IMR-90 (cell line): ENCODE measurements around the gene TECPR2. TPM values are rescaled to one million over a fixed set of nuclear protein-coding genes. Genes with fewer than 3 reads are reported as not detected.

ENCODE experiments used
- ATAC-seq: fragments of 200-7000 bp; cut with Tn5 transposase; 2 replicates; pipeline ENCODE4 v1.9.1; 2020; ENCODE audit warnings: low read depth, mild to moderate bottlenecking, moderate library complexity
- BruUV-seq: library from RNA; stranded (reverse); fragments of 400-500 nt; replicated peaks from 2 replicates; lab custom pipeline; 2021; lab: Mats Ljungman, UMichigan
- CTCF ChIA-PET: fragments of 300-600 bp; formaldehyde crosslinking; extraction: SDS; loops from one replicate; lab custom pipeline; 2021; ENCODE audit warnings: antibody characterized with exemption; lab: Yijun Ruan, JAX
- POLR2A ChIA-PET: fragments of 300-600 bp; sonication (Branson Sonifier 250); formaldehyde crosslinking; loops from one replicate; lab custom pipeline; 2022; ENCODE audit warnings: antibody characterized with exemption; ENCODE audit not compliant: unreplicated experiment; lab: Charles Lee
- DNase-seq: peaks from one replicate; pipeline ENCODE4 v3.0.0; 2013
- H2AFZ ChIP-seq: replicated peaks from 2 replicates; pipeline ENCODE3; 2013; ENCODE audit warnings: low read length, mild to moderate bottlenecking; ENCODE audit not compliant: poor library complexity
- H2AK5ac ChIP-seq: 2 replicates; pipeline ENCODE4 v1.6.1; 2013; ENCODE audit warnings: low read depth, low read length, inconsistent platforms
- H2AK9ac ChIP-seq: replicated peaks from 2 replicates; pipeline ENCODE3; 2013; ENCODE audit warnings: mild to moderate bottlenecking, low read depth, low read length, moderate library complexity; ENCODE audit not compliant: poor library complexity
- H2BK120ac ChIP-seq: 2 replicates; pipeline ENCODE4 v1.6.1; 2013; ENCODE audit warnings: low read depth, low read length, inconsistent platforms
- H2BK15ac ChIP-seq: 3 replicates; pipeline ENCODE4 v1.6.1; 2013; ENCODE audit warnings: low read depth, low read length, inconsistent platforms
- H2BK20ac ChIP-seq: 2 replicates; pipeline ENCODE4 v1.6.1; 2013; ENCODE audit warnings: low read depth, mild to moderate bottlenecking, inconsistent platforms, low read length, moderate library complexity
- H2BK5ac ChIP-seq: 2 replicates; pipeline ENCODE4 v1.6.1; 2013; ENCODE audit warnings: mild to moderate bottlenecking, low read depth, low read length, inconsistent platforms; ENCODE audit not compliant: poor library complexity, severe bottlenecking
- H3K14ac ChIP-seq: replicated peaks from 2 replicates; pipeline ENCODE4 v1.6.1; 2013; ENCODE audit warnings: low read depth, low read length, inconsistent platforms
- H3K18ac ChIP-seq: 2 replicates; pipeline ENCODE4 v1.6.1; 2013; ENCODE audit warnings: low read depth, low read length, control low read depth
- H3K23ac ChIP-seq: 2 replicates; pipeline ENCODE4 v1.6.1; 2013; ENCODE audit warnings: low read depth, low read length, inconsistent platforms
- H3K27ac ChIP-seq: 2 replicates; pipeline ENCODE4 v1.5.1; 2013; ENCODE audit warnings: mild to moderate bottlenecking, control low read depth, low read length; ENCODE audit not compliant: insufficient read depth
- H3K27me3 ChIP-seq: 2 replicates; pipeline ENCODE4 v1.6.1; 2013; ENCODE audit warnings: low read length; ENCODE audit not compliant: control insufficient read depth, insufficient read depth
- H3K36me3 ChIP-seq: 2 replicates; pipeline ENCODE4 v1.6.1; 2013; ENCODE audit warnings: low read length, mixed read lengths; ENCODE audit not compliant: control insufficient read depth, insufficient read depth
- H3K4ac ChIP-seq: 2 replicates; pipeline ENCODE4 v1.6.1; 2013; ENCODE audit warnings: low read depth, low read length, inconsistent platforms
- H3K4me1 ChIP-seq: 2 replicates; pipeline ENCODE4 v1.6.1; 2013; ENCODE audit warnings: low read length, mixed read lengths; ENCODE audit not compliant: control insufficient read depth, insufficient read depth
- H3K4me2 ChIP-seq: 2 replicates; pipeline ENCODE4 v1.6.1; 2013; ENCODE audit warnings: low read depth, mild to moderate bottlenecking, control low read depth, low read length, moderate library complexity
- H3K4me3 ChIP-seq: 2 replicates; pipeline ENCODE4 v1.5.1; 2013; ENCODE audit warnings: low read depth, mild to moderate bottlenecking, control low read depth, low read length, moderate library complexity; ENCODE audit not compliant: insufficient read depth
- H3K56ac ChIP-seq: 2 replicates; pipeline ENCODE4 v1.6.1; 2013; ENCODE audit warnings: low read length, inconsistent platforms; ENCODE audit not compliant: insufficient read depth; ENCODE audit errors: extremely low read depth
- H3K79me1 ChIP-seq, 2 experiments: 2 replicates each; pipeline ENCODE4 v1.6.1; 2013; ENCODE audit warnings: low read length in 2 of 2, inconsistent platforms in 1 of 2, low read depth in 1 of 2
- H3K9ac ChIP-seq: 2 replicates; pipeline ENCODE4 v1.6.1; 2013; ENCODE audit warnings: low read depth, low read length, control low read depth
- H3K9me1 ChIP-seq: 2 replicates; pipeline ENCODE4 v1.6.1; 2013; ENCODE audit warnings: low read length, inconsistent platforms; ENCODE audit not compliant: insufficient read depth
- H3K9me3 ChIP-seq: 2 replicates; pipeline ENCODE4 v1.6.1; 2013; ENCODE audit warnings: low read length; ENCODE audit not compliant: control insufficient read depth, insufficient read depth
- H4K20me1 ChIP-seq: 2 replicates; pipeline ENCODE4 v1.6.1; 2013; ENCODE audit warnings: low read length, inconsistent platforms; ENCODE audit not compliant: insufficient read depth
- H4K5ac ChIP-seq: 2 replicates; pipeline ENCODE4 v1.6.1; 2013; ENCODE audit warnings: mild to moderate bottlenecking, low read depth, low read length, control low read depth
- H4K8ac ChIP-seq, 2 experiments: 2 replicates each; pipeline ENCODE4 v1.6.1; 2013; ENCODE audit warnings: low read depth in 2 of 2, low read length in 2 of 2, control low read depth in 1 of 2, inconsistent platforms in 1 of 2
- H4K91ac ChIP-seq: 2 replicates; pipeline ENCODE4 v1.6.1; 2013; ENCODE audit warnings: low read depth, low read length, inconsistent platforms; ENCODE audit not compliant: insufficient read depth
- CEBPB ChIP-seq: IDR thresholded peaks from 2 replicates; pipeline ENCODE4 v1.6.1; 2012; ENCODE audit warnings: low read depth, low read length, improper control_type of control experiment
- MXI1 ChIP-seq: IDR thresholded peaks from 2 replicates; pipeline ENCODE4 v1.6.1; 2012; ENCODE audit warnings: low read depth, mild to moderate bottlenecking, low read length, moderate library complexity, borderline replicate concordance
- POLR2A ChIP-seq: IDR thresholded peaks from 2 replicates; pipeline ENCODE4 v1.6.1; 2012; ENCODE audit warnings: mild to moderate bottlenecking, low read depth, low read length
- RAD21 ChIP-seq: IDR thresholded peaks from 2 replicates; pipeline ENCODE4 v1.6.1; 2012; ENCODE audit warnings: low read length, improper control_type of control experiment
- RCOR1 ChIP-seq: IDR thresholded peaks from 2 replicates; pipeline ENCODE4 v1.6.1; 2012; ENCODE audit warnings: mild to moderate bottlenecking, low read length, improper control_type of control experiment; ENCODE audit not compliant: insufficient replicate concordance
- WGBS, 2 experiments: methylation state at CpG; one replicate each; pipeline versions ENCODE4 v1.1.5 to v1.1.7; 2013; ENCODE audit warnings: missing lambda C conversion rate in 2 of 2; ENCODE audit not compliant: insufficient read length in 1 of 2; ENCODE audit errors: extremely low coverage in 2 of 2; 5-methylcytosine and 5-hydroxymethylcytosine counted together
- dilution Hi-C: fragments of 300-500 bp; cut with HindIII; formaldehyde crosslinking; loops from one replicate; pipeline ENCODE4 v1.14.3; 2018; ENCODE audit warnings: low sequenced_read_pairs; ENCODE audit not compliant: unreplicated experiment
- in situ Hi-C: fragments of 300-500 bp; cut with MboI; formaldehyde crosslinking; loops from 3 replicates; pipeline ENCODE4 v1.14.3; 2019; ENCODE audit warnings: low sequenced_read_pairs, inconsistent platforms, mixed read lengths
- intact Hi-C: fragments of 100-400 bp; cut with micrococcal nuclease; formaldehyde crosslinking; loops from 2 replicates; pipeline ENCODE4 v1.10.0; 2022
- polyA plus RNA-seq, 3 experiments: library from polyadenylated mRNA; depleted of rRNA; stranded (reverse); fragments of >200 nt; gene quantifications; 2 replicates each; pipeline ENCODE4 v1.2.3, GENCODE V29; 2012; ENCODE audit warnings: low replicate concordance in 1 of 3
- total RNA-seq: library from RNA; depleted of rRNA; stranded (reverse); fragments of >200 nt; gene quantifications from 2 replicates; pipeline ENCODE4 v1.2.3, GENCODE V29; 2012

TECPR2 gene
- total and polyA plus RNA-seq, 2 of the 4 experiments (the other 2 are of a cell fraction), result 9.5 to 11.7 TPM

DNA sequence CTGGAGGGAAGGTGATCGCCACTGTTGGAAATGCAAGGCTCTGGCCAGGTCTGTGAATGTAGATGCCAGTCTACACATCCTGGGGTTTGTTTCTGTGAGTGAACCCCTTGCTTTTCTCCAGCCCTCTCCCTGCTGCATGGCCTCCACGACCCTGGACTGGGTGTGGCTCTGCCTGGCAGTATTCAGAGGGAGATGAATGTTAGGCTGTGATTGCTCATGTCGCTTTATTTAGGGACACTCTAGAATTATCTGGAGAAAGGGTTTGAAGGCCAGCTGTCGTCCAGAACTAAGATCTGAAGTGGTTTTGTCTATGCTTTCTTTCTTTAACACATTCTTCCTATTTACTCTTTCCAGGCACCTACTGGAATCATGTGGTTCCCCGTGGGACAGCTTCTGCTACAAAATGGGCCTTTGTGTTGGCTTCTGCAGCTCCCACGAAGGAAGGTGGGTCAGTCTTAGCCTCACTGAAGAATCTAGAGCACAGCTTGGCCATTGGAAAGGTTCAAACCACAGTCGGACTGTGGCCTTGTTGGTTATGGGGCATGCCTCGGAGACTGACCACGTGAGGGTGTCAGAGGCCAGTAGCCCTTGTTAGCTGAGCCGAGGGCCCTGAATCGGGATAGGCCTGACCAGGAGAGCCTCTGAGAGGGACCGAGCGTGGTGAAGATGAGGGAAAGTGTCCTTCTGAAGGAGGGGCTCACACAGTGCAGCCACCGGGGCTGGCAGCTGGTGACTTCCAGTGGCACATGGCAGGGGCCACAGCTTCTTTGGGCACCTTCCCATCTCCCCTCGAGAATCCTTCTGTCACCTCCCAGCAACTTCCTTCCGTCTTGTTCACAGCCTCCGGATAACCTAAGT lies 87.7 kb downstream of the TECPR2 start:
- CTCF ChIA-PET, result no interaction called here
- Histone ChIP-seq H3K27me3 (no peaks in the 10 kb centered on the region), H3K9me3 (no peaks in the 10 kb centered on the region), H3K9ac (no peak overlapping the region), H4K5ac (no peak overlapping the region), H3K4me2 (no peak overlapping the region), H3K9me1 (no peaks in the 10 kb centered on the region), H3K23ac (no peak overlapping the region), H3K79me1 (no peaks in the 10 kb centered on the region), H2BK120ac (no peak overlapping the region), H2BK15ac (no peak overlapping the region), H3K4me1 (no peaks in the 10 kb centered on the region), H3K36me3 (peaks cover 47% of the 10 kb centered on the region), H4K91ac (no peak overlapping the region), H4K8ac (no peak overlapping the region), H2BK5ac (no peak overlapping the region), H2AFZ (no peak overlapping the region), H3K18ac (no peak overlapping the region), H3K14ac (no peak overlapping the region), H3K56ac (no peak overlapping the region), H3K4ac (no peak overlapping the region), H2BK20ac (no peak overlapping the region), H3K4me3 (no peak overlapping the region), H2AK5ac (no peak overlapping the region), H3K27ac (no peak overlapping the region), H2AK9ac (no peak overlapping the region), H4K20me1 (no peaks in the 10 kb centered on the region)
- TF ChIP-seq MXI1 (no peak), CEBPB (no peak), RAD21 (no peak), RCOR1 (no peak), POLR2A (no peak)
- intact Hi-C loops, result no loop called here
- POLR2A ChIA-PET, result no interaction called here
- BruUV-seq, result no TSS peak
- dilution Hi-C loops, result no loop called here
- 92% methylated on average over 5 of the region's 17 CpGs; no CpG with 5 or more reads in 1 of the 2 experiments for WGBS, 2 experiments
- in situ Hi-C loops, result no loop called here
- ATAC-seq (no peak), DNase-seq (no peak)
